ELR (cell line): ENCODE measurements around the gene CPXM2.

Experiments used
- DNase-seq: peaks from one replicate; pipeline ENCODE4 v3.0.0-alpha.2; 2015; ENCODE audit warnings: low read depth

CPXM2 gene

DNA sequence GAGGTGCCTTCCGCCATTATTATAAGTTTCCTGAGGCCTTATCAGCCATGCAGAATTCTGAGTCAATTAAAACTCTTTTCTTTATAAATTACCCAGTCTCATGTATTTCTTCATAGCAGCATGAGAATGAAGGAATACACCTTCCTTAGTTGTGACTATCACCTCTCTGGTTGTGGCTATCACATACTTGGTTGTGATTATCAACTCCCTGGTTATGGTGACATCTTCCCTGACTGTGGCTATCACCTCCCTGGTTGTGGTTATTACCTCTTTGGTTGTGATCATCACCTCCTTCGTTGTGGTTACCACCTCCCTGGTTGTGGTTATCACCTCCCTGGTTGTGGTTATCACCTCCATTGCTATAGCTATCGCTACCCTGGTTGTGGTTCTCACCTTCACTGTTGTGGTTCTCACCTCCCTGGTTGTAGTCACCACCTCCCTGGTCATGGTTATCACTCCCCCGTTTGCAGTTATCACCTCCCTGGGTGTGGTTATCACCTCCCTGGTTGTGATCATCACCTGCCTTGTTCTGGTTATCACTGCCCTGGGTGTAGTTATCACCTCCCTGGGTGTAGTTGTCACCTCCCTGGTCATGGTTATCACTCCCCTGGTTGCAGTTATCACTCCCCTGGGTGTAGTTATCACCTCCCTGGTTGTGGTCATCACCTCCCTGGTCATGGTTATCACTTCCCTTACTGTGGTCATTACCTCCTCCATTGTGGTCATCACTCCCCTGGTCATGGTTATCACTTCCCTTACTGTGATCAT is 119.5 kb downstream of the CPXM2 start:
- DNase-seq: no peak

DNA sequence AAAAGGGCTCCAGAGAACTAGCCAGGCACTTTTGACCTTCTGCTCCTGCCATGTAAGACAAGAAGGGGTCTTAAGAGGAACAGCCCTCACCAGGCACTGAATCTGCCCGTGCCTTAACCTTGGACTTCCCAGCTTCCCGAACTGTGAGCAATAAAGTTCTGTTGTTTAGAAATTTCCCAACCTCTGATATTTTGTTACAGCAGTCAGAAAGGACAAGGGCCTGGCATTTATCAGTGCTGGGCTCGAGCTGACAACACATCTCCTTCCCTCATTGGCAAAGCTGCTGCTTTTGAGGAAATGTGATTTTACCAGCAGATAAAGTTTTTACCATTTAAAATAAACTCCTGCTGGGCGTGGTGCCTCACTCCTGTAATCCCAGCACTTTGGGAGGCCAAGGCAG is 122.0 kb downstream of the CPXM2 start:
- DNase-seq: no peak

DNA sequence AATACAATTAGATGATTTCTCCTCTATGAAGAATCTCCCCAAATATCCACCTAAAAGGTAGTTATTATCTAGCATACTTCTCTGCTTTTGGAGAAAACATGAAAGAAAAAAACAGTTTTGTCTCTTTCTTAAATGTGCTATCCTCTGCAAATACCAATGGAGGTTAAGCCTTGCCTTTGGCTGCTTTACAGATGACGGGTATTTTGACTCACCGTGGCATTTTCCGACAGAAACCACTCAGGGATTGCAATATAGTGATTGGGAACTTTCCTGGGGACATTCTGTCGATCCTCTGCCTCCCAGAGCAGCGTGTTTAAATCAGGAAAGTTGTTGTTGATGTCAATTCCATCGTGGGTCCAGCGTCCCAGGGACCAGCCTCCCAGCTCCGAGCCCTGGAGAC is 124.8 kb downstream of the CPXM2 start:
- no peak for DNase-seq

DNA sequence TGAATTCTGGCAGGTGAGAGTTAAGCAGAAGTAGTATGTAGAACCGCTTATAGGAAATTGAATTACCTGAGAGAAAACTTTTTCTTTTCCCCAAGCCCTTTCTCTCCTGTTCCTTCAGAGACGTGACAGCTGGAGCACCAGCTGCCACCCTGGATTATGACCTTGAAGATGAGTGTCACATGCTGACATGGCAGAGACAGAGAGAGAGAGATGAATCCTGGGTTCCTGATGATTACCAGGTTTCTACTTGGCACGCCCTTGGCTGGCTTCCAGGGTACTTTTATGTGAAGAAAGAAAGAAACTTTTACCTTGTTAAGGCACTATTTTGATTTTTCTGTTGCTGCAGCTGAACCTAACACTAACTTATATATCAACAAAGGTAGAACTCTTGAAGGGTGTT is 125.6 kb downstream of the CPXM2 start:
- no peak for DNase-seq

DNA sequence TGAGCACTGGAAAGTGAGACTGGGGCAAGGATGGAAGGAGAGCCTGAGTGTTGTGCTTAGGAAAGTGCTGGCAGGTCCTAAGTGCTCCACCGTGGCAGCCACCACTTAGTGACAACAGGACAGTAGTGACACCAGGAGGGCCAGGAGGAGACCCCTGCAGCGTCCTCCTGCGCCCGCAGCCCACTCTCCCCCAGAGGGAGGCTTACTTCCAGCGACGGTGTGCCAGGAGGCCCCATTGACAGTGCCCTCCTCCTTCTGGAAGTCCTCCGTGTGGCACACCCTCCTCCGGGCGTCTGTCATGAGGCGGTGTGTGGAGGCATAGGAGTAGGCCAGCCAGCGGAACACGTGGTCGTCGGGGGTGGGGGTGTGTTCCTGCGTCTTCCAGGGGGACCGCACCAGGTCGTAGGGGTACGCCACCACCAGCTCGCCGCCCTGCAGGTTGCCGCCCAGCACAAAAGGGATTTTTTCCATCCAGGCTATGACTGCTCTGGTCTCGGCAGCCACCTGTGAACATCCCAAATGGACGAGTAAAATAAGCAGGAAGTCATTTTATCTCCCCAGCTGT is 129.9 kb downstream of the CPXM2 start:
- DNase-seq: no peak

DNA sequence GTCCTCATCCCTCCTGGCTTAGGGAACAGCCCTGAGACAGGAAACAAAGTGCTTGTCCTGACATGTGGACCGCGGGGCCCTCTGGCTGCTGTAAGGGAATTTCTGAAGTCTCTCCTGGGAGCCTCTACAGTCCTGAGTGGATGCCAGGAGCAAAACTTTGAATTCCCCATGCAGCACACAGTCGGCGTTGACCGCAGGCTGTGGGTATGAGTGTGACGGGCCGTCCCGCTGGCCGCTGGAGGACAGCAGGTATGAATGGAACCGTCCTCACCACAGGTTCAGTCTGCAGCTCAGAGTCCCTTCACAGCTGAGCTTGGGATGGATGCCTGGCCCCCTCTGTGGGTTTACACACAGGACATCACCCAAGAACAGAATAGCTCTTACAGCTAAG is 130.6 kb downstream of the CPXM2 start:
- DNase-seq: no peak

DNA sequence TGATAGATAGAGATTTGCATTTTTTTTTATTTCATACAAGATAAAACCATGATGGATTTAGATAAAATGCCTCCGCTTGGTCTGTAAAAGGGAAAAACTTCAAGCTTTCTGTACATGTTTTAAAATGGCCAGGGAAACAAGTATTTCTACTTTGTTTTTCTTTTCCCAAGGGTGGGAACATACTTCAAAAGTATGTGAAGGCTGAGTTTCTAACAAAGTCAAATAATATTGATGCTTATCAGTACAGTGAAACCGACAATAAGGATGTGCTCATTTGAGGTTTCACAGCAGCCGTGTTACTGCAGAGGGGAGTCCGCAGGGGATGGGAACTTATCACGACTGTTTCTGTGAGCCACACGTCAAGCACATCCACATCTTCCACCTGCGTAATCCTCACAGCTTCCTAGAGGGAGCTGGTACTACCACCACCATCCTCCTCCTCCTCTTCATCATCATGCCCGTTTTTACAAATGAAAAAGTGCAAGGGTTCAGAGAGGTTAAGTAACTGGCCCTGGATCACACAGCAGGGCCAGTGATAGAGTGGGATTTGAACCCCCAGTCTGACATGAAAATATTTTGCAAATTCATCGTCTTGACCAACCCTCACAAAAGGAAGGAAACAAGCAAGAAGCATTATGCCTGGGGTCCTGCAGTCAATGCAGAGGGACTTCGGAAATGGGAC is 131.1 kb downstream of the CPXM2 start:
- DNase-seq: no peak

DNA sequence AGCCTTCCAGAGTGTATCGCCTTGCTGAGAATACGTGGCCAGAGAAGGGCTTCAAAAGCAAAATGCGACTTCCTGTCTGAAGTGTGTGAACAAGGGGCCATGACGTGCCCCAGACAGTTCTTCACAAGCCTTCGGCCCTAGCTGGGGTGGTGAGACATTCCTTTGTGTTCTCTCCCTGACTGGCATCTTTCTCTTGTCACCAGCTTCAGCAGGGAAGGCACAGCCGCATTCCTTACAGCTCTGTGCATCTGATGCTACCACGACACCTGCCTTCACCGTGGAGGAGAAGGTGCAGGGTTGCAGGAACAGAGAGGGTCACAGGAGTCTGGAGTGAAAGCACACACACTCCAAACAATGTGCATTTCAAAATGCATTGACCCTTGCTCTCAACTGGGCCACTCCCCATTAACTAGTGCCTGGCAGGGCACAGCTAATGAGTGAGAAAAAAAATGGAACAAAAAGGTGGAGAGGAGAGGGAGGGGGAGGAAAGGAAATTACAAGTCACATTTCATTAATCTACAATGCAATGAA is 132.0 kb downstream of the CPXM2 start:
- no peak for DNase-seq

DNA sequence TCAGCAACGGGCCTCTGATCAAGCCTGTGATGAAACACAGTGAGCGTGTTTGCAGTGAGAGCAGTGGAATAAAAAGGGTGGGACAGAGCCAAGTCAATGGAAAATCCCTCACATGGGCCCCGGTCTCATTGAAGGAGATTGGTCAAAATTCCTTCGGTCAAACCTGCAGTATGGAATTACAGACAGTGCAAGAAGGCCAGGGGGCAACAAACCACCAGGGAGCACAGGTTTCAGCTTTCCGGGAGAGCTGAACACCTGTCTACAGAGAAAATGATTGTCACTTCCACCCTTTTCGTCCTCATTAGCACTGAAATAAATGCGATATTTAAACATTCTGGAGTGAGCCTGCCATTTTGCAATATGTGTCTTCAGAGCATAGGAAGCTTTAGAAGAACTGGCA is 132.6 kb downstream of the CPXM2 start:
- no peak for DNase-seq

DNA sequence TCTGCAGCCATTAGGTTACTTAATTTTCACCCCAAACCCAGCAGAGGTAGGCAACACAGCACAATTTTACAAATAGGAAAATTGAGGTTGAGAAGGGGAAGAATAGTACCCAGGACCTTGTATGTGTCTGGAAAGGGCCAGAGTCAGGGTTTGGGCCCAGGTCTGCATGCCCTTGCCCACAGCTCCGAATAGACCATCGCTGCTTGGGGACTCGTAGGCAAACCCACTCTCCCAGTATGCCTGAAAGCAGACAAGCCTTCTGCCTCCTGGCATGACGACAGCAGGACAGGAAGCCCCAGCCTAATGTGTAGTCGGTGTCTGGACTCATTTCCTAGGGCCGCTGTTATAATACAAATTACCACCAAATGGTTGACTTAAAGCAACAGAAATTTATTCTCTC is 133.8 kb downstream of the CPXM2 start:
- no peak for DNase-seq

DNA sequence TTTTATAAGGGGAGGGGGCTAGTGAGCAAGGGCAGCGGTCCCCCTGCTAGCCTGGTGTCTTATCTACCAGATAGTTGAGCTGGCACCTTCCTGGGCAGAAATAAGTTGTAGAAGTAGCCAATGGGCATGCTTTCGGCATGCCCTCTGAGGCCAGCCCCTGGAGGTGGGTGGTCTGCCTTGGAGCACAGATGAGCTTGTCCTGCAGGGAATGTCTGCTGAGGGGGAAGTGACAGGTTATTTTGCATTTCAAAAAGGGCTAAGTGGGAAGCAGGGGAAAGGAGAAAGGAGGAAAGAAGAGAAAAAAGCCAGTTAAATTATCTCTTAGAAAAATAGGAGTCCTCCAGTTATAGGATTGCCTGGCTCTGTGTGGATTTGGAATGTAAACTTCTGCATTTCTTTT is 136.5 kb downstream of the CPXM2 start:
- no peak for DNase-seq

DNA sequence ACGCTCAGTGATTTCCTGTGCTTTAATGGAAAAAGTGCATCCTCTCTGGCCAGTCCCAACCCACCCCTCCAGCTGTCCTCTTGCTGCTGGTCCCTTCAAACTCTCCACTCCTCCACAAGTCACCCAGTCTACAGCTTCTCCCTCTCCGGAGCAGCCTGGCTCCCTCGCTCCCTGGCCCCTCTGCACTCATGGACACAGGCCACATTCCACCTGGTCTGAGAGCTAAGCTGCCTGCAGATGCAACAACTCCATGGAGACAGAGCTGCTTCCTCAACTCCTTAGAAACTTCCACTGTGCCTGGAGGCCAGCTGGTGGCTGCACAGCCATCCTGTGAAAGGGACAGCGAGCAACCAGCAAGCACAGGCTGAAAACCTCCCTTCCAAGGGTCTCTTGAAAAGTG is 137.5 kb downstream of the CPXM2 start:
- DNase-seq: no peak

DNA sequence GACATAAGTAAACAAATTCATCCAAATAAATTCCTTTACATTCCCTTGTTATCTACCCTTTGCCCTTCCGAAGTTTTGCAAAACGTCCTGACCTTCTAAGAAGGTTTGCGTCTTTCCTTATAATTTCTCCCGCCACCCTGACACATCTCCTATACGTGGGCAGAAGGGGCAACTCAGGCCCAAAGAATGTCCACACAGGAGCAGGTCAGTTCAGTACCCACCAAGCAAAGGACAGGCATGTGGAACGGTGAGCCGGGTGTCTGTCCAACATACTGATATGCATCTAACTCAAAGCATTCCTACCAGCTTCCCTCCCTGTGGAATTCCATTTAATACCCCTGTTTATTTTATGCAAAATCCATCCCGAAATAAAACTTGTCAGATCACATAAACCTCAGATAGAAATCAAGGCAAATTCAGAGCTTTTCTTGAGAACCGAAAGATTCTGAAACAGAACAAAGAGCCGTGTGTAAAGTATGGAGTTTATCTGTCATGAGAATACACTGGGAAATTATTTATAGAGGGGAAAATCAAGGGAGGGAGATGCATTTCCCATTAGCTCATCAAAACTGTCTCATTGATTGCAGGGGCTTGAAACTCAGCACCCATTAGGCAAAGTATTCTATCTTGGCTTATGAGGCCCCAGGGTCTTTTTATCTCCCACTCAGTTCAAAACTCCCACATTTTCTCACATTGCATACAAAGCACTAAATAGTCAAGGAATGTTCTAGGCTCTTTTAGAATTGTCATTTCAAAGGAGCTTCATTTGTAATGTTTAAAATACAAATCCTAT is 140.1 kb downstream of the CPXM2 start:
- no peak for DNase-seq

DNA sequence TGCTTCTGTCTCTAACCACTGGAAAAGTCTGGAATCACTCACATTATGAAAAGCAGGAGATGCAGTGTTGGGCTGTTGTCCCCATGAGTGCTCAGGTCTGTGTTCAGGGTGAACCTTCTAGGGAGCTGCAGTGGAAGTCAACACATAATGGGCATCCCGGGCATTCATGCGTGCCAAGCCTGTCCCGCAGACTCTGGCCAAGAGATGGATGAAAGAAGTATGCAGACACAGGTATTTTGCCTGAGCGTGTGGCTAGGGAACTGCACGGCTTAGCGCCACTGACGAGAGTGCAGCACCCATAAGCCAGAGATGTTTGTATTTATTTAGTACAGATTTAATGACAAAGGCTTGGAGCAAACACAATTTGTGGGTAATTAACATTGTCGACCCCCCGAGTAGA is 140.7 kb downstream of the CPXM2 start:
- no peak for DNase-seq

DNA sequence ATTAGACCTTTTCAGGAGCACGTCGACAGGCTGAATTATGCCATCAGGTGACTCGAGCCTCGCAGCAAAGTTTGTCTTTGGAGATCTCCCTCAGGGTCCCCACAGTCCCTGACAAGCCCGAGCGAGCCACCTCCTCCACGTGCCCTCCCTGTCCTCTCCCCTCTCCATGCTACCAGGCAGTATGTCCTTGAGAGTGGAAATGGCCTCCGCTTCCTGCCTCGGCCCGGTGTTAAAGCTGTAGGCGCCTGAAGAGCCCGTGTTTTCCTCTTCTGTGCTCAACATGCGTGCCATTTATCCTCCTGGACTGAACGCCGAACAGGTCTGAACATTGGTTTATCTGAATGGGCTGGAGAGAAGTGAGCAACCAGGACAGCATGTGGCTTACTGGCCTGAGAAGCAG is 142.9 kb downstream of the CPXM2 start:
- DNase-seq: no peak

DNA sequence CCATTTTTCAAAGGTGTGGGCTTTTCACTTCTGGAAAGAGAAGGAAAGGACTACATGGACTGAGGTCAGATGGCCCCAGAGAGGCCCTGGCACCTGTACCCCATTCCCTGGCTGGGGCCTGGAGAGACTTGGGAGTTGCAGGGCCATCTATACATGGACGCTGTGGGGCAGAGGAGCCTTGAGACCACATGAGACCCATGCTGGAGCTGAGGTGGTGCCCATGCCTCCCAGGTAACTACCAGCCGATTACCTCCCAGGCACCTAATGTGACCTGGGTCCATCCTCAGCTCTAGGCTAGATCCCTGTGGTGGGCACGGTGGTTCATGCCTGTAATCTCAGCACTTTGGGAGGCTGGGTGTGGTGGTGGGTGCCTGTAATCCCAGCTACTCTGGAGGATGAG is 144.2 kb downstream of the CPXM2 start:
- DNase-seq: no peak

DNA sequence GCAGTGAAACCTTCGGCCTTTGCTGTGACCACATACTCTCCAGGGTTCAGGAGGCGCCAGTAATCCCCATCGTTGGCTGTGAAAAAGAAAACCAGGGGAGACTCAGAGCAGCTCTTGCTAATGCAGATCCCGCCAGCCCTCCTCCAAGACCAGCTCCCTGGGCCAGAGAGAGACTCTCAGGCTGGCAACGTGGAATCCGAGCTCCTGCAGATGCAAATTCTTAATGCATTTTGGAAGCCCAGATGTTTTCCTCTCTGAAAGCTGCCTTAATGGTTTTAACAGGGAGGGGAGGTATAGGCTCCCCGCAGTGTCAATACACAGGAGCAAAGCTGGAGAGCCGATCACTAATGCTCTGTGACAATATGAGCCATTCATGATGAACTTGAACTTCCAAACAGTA is 144.7 kb downstream of the CPXM2 start:
- no peak for DNase-seq

DNA sequence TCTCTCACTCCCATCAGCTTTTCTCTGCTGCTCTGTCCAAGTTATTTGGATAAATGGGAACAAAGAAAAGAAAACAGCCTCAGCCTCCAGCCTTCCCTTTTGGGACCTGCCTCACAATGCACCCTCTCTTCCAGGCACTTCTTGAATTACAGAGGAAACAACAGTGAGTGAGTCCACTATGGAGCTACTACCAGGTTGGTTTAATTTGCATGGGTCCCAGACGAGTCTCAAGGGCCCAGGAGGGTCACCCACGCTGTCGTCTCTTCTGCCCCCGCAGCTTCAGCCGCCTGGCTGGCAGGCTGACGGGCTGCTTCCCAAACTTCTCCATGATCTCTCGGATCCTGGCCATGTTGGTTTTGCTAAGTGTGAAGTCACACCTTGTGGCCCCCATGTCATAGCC is 145.1 kb downstream of the CPXM2 start:
- DNase-seq: no peak

DNA sequence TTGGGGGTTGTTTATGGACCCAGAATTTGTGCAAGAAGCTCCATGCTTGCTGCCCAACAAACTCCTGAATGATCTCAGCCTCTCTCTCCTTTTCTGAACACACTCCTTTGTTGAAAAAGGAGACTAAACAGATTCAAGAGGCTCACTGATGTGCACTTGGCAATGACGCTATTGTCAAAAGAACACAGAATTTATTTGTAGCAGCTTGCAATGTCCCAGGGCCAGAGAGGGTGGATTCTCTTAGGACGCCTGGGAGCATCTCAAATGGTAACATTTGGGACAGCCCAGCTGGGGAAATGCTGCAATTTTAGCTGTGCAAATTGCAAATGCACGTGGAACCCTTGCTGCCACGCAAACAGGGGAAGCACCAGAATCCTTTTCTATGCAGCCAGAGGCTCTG is 145.5 kb downstream of the CPXM2 start:
- DNase-seq: no peak

DNA sequence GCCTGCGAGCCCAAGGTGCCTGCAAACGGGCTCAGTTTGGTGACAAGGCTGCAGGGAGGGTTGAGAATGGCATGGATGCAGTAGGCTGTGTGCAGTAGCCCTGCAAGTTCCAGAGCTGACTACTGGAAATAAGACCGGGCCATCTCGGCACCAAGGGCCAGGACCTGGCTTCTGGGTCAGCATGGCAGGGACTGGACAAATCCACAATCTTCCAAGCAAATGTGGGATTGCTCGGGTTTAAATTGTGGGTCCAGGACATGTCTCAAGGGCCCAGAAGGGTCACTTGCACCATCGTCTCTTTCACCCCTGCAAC is 147.4 kb downstream of the CPXM2 start:
- DNase-seq: no peak

DNA sequence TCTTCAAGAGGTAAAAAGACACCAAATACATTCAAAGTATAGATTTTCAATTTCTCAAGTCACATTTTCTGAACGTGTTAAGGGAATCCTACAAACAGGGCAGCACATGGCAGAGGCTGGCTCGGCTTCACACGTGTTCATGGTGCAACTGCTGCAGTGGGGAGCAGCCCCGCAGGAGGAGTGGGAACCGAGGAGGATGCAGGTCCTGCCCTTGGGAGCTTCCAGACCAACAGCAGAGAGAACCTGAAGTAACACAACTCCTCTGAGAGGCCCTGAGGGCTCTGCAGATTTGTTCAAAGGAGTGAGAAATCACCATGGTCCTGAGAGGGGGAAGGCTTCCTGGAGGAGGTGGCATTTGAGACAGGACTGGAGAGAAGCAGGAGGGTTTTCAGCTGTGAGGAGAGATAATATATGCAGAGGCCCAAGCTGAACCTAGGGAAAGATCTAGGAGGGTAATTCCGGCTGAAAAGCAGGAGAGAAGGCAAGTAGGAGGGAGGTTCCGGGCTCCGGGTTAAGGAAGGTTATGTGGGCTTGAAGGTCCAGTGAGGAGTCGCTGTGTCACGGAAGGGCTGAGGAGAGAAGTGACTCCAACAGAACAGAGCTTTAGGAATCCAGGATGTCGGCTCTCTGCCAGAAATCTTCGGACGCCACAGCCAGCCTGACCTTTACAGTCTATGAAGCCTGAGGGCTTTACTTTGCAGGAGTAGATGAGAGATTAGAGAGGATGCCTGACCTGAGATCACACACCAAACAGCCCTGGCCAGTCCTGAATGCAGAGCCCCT is 148.0 kb downstream of the CPXM2 start:
- DNase-seq: peak; percentile 9
